ENCODE results near the gene ZNF683. TPM values are rescaled to one million over a fixed set of nuclear protein-coding genes. Genes with fewer than 3 reads are reported as not detected.

ZNF683 gene
- total RNA-seq (2022; extraction: Qiagen RNA extraction; ENCODE audit: low read depth), result not detected in 5 replicates

DNA sequence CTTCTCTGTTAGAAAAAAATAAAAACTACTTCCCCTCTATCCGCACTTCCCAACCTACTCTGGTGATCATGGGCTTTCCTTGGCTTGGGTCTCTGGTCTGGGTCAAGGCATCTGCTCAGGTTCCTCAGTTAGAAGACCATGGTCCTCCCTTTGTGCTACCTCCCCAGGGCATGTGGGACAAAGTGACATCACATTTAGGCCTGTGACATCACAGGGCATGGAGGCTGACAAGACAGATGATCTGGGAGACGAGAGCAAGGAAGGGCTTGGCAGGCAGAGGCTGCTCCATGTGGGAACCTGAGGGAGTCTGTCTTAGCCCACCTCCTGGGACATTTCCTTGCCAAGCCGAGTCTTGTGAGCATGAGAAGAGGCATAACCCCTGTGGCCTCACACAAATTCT is at the start of gene ZNF683:
Gene ZNF683, minus strand, starts transcription at position 140 of the 400 bp plus-strand sequence. CDS start 4,179 bp downstream, outside the sequence.

DNA sequence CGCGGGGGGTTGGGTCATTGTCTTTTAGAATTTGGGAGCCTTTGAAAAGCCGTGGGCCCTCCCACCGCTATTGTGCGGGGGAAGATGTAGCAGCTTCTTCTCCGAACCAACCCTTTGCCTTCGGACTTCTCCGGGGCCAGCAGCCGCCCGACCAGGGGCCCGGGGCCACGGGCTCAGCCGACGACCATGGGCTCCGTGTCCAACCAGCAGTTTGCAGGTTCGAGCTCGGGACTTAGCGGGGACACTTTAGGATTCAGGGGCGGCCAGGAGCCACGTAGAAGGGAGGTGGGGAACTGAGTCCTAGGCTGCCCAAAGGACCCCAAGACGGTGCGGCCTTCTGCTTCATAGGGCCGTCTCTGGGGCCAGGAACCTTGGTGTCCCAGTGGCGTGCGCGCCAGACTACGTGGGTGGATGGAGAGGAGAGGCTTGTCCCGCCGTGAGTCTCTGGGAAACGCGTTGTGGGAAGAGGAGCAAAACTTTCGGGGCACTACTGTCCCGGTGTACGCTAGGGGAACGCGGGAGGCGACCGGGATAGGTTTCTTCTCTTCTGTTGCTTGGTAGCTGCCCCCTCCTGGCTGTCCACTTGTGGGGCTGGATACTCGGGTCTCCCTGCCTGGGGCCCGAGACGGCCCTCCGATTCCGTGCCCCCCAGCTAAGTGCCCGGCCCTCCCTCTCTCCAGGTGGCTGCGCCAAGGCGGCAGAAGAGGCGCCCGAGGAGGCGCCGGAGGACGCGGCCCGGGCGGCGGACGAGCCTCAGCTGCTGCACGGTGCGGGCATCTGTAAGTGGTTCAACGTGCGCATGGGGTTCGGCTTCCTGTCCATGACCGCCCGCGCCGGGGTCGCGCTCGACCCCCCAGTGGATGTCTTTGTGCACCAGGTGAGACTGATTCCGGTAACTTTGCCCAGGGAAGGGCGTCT is 38.4 kb upstream of the ZNF683 start, which contains the start of gene LIN28A:
Gene LIN28A, plus strand, starts transcription at position 112 of the 918 bp plus-strand sequence. Its CDS starts 75 bp downstream, at position 187.

GRCh38 chr1:26353976-26354820 is 18.4 kb downstream of the ZNF683 start, which contains the start of gene CRYBG2:
Gene CRYBG2, minus strand, starts transcription at chr1:26354130. Its CDS starts 7,473 bp downstream, at chr1:26346657.

DNA sequence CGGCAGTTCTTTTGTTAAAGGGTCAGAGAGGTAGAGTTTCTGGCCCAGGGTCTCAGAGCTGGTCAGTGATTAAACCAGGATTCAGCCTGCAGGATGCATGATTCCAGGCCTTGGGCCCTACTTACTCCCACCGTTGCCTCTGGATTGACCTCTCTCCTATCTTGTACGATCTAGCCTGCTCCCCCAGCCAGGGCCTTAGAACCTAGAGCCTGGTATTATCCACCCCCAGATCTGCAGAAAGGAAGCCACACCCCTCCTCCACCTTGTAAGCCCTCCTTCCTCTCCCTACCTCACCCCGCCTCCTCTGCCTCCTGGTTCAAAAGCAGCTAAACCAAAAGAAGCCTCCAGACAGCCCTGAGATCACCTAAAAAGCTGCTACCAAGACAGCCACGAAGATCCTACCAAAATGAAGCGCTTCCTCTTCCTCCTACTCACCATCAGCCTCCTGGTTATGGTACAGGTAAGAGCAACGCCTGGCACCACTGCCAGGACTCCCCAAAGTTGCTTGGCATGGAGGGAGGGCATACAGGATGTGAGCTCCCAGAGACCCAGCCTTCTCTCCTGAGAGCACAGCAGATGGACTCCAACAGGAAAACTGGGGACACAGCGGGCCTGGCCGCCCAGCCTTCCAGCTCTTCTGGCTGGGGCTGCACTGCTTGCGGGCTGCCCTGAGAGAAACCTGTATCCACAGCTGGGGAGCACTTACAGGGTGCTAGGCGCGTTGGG is 54.8 kb downstream of the ZNF683 start, which contains the start of gene CD52:
Gene CD52, plus strand, starts transcription at position 347 of the 726 bp plus-strand sequence. Its CDS starts 60 bp downstream, at position 407.

Other genes starting within 250 kb of the ZNF683 start
- gene FAM110D, start 213.7 kb downstream of the ZNF683 start, total RNA-seq (2022; extraction: Qiagen RNA extraction; ENCODE audit: low read depth), result 0.01 to 0.06 TPM in 2 of 5 replicates, not detected in the others
- not detected in 5 replicates for gene C1orf232, start 203.8 kb downstream of the ZNF683 start, total RNA-seq (2022; extraction: Qiagen RNA extraction; ENCODE audit: low read depth)
- gene ZNF593, start 202.8 kb downstream of the ZNF683 start, total RNA-seq (2022; extraction: Qiagen RNA extraction; ENCODE audit: low read depth), result 48.2 to 75.7 TPM (median 67.5 TPM) in 5 replicates
- 0.22 to 0.34 TPM (median 0.27 TPM) in 4 of 5 replicates, not detected in the other for gene ZNF593OS, start 200.9 kb downstream of the ZNF683 start, total RNA-seq (2022; extraction: Qiagen RNA extraction; ENCODE audit: low read depth)
- gene CNKSR1, start 195.3 kb downstream of the ZNF683 start, total RNA-seq (2022; extraction: Qiagen RNA extraction; ENCODE audit: low read depth), result 0.21 to 0.45 TPM (median 0.35 TPM) in 4 of 5 replicates, not detected in the other
- not detected in 5 replicates for gene CATSPER4, start 182.1 kb downstream of the ZNF683 start, total RNA-seq (2022; extraction: Qiagen RNA extraction; ENCODE audit: low read depth)
- 12.4 to 14.7 TPM (median 13.9 TPM) in 5 replicates for gene CEP85, start 138.6 kb downstream of the ZNF683 start, total RNA-seq (2022; extraction: Qiagen RNA extraction; ENCODE audit: low read depth)
- gene SH3BGRL3, start 92.7 kb downstream of the ZNF683 start, total RNA-seq (2022; extraction: Qiagen RNA extraction; ENCODE audit: low read depth), result 115 to 171 TPM (median 156 TPM) in 5 replicates
- 13.0 to 16.9 TPM (median 16.7 TPM) in 5 replicates for gene UBXN11, start 66.1 kb downstream of the ZNF683 start, total RNA-seq (2022; extraction: Qiagen RNA extraction; ENCODE audit: low read depth)
- not detected in 5 replicates for gene CD52, start 54.8 kb downstream of the ZNF683 start, total RNA-seq (2022; extraction: Qiagen RNA extraction; ENCODE audit: low read depth)
- 1.6 to 2.3 TPM (median 1.7 TPM) in 5 replicates for gene CRYBG2, start 18.6 kb downstream of the ZNF683 start, total RNA-seq (2022; extraction: Qiagen RNA extraction; ENCODE audit: low read depth)
- not detected in 5 replicates for gene LIN28A, start 38.1 kb upstream of the ZNF683 start, total RNA-seq (2022; extraction: Qiagen RNA extraction; ENCODE audit: low read depth)
- gene DHDDS, start 59.6 kb upstream of the ZNF683 start, total RNA-seq (2022; extraction: Qiagen RNA extraction; ENCODE audit: low read depth), result 20.4 to 28.4 TPM (median 22.1 TPM) in 5 replicates
- gene HMGN2, start 99.7 kb upstream of the ZNF683 start, total RNA-seq (2022; extraction: Qiagen RNA extraction; ENCODE audit: low read depth), result 345 to 395 TPM (median 355 TPM) in 5 replicates
- gene RPS6KA1, start 157.0 kb upstream of the ZNF683 start, total RNA-seq (2022; extraction: Qiagen RNA extraction; ENCODE audit: low read depth), result 15.0 to 18.3 TPM (median 17.4 TPM) in 5 replicates